Umbilical cord (tissue), 2 donors: Measurements from ENCODE around the gene PGC. TPM values are rescaled to one million over a fixed set of nuclear protein-coding genes. Genes with fewer than 3 reads are reported as not detected.

Experiments used
- DNase-seq: peaks from one replicate; pipeline ENCODE4 v3.0.0-alpha.2; 2015; ENCODE audit warnings: low spot score
- total RNA-seq: library from RNA; depleted of rRNA; stranded (reverse); fragments of >200 nt; gene quantifications from one replicate; pipeline ENCODE4 v1.2.3, GENCODE V29; 2014; ENCODE audit warnings: low replicate concordance; ENCODE audit not compliant: insufficient read depth

Gene PGC
- total RNA-seq, 1 donor from 2014 or later = 0.96 TPM

- DNase-seq = no peak
Observed at GRCh38 chr6:41746107-41746506, 1.1 kb downstream of the PGC start.

- DNase-seq = no peak
Observed at GRCh38 chr6:41744236-41744787, 2.9 kb downstream of the PGC start.

GRCh38 chr6:41743406-41744235 lies 3.6 kb downstream of the PGC start:
- DNase-seq = no peak

GRCh38 chr6:41741625-41742490 lies 5.3 kb downstream of the PGC start:
- no peak for DNase-seq

- no peak for DNase-seq
Observed at GRCh38 chr6:41740366-41741162, 6.6 kb downstream of the PGC start.

- DNase-seq = peak; percentile 29
Observed at GRCh38 chr6:41739041-41739440, 8.2 kb downstream of the PGC start.

- no peak for DNase-seq
Observed at GRCh38 chr6:41737591-41738130, 9.5 kb downstream of the PGC start.

GRCh38 chr6:41736800-41737555 lies 10.2 kb downstream of the PGC start:
- no peak for DNase-seq

- DNase-seq = no peak
Observed at GRCh38 chr6:41736186-41736733, 10.9 kb downstream of the PGC start.

GRCh38 chr6:41735427-41736185 lies 11.6 kb downstream of the PGC start, which contains the start of gene TFEB:
TFEB (minus strand) TSS chr6:41735608; CDS start chr6:41691213, 44,395 bp downstream.
- peak; percentile 96 for DNase-seq

GRCh38 chr6:41734666-41735426 lies 12.4 kb downstream of the PGC start:
- DNase-seq = peak; percentile 90

GRCh38 chr6:41733707-41734665 lies 13.2 kb downstream of the PGC start:
- DNase-seq = peak; percentile 86

GRCh38 chr6:41733360-41733706 lies 13.9 kb downstream of the PGC start:
- no peak for DNase-seq

GRCh38 chr6:41732591-41733359 lies 14.4 kb downstream of the PGC start:
- DNase-seq = no peak

- DNase-seq = no peak
Observed at GRCh38 chr6:41732149-41732548, 15.0 kb downstream of the PGC start.

GRCh38 chr6:41731561-41732086 lies 15.6 kb downstream of the PGC start:
- DNase-seq = no peak
